GM19397 (cell line): ENCODE measurements around the gene PIGA.

Experiments used
- ATAC-seq: cut with Tn5 transposase; IDR thresholded peaks from one replicate; pipeline ENCODE4 v1.9.1; 2021; ENCODE audit warnings: mild to moderate bottlenecking, moderate library complexity; ENCODE audit not compliant: unreplicated experiment

The PIGA gene

GRCh38 chrX:15335135-15336022, at the start of gene PIGA:
TSS of gene PIGA (minus strand) at chrX:15335523. CDS start at chrX:15331930, 3,593 bp downstream.
- peak; percentile 100 for ATAC-seq

- ATAC-seq: no peak
These were observed 49.0 kb upstream of the PIGA start, which contains the start of gene VEGFD for GRCh38 chrX:15384304-15384703. TSS of gene VEGFD (minus strand) at chrX:15384413. CDS start at chrX:15383946, 467 bp downstream.

GRCh38 chrX:15382813-15383212, 47.5 kb upstream of the PIGA start:
- ATAC-seq: no peak

- ATAC-seq: no peak
These were observed 41.6 kb upstream of the PIGA start for GRCh38 chrX:15376956-15377355.

GRCh38 chrX:15373976-15374375, 38.7 kb upstream of the PIGA start:
- no peak for ATAC-seq

GRCh38 chrX:15366506-15367352, 31.4 kb upstream of the PIGA start:
- no peak for ATAC-seq

- no peak for ATAC-seq
These were observed 24.4 kb upstream of the PIGA start for GRCh38 chrX:15359701-15360100.

GRCh38 chrX:15358533-15358932, 23.2 kb upstream of the PIGA start:
- ATAC-seq: no peak

GRCh38 chrX:15356444-15356843, 21.1 kb upstream of the PIGA start:
- no peak for ATAC-seq

GRCh38 chrX:15350329-15350996, 15.1 kb upstream of the PIGA start:
- ATAC-seq: no peak

- ATAC-seq: no peak
These were observed 13.7 kb upstream of the PIGA start for GRCh38 chrX:15349046-15349445.

GRCh38 chrX:15345976-15346375, 10.7 kb upstream of the PIGA start:
- no peak for ATAC-seq

GRCh38 chrX:15344106-15344505, 8.8 kb upstream of the PIGA start:
- ATAC-seq: no peak

GRCh38 chrX:15343075-15343476, 7.8 kb upstream of the PIGA start:
- ATAC-seq: no peak

- no peak for ATAC-seq
These were observed 5.5 kb upstream of the PIGA start for GRCh38 chrX:15340867-15341266.

- ATAC-seq: no peak
These were observed 695 bp upstream of the PIGA start for GRCh38 chrX:15336023-15336413.

- no peak for ATAC-seq
These were observed 762 bp downstream of the PIGA start for GRCh38 chrX:15334561-15334960.

- ATAC-seq: no peak
These were observed 6.5 kb downstream of the PIGA start for GRCh38 chrX:15328821-15329220.

- no peak for ATAC-seq
These were observed 7.2 kb downstream of the PIGA start for GRCh38 chrX:15328131-15328530.

GRCh38 chrX:15322472-15322871, 12.9 kb downstream of the PIGA start:
- no peak for ATAC-seq

GRCh38 chrX:15322072-15322471, 13.3 kb downstream of the PIGA start:
- no peak for ATAC-seq
